ENCODE measurements around the gene MAN1C1.
"Not testable (repeated sequence)": the region's sequence is repeated elsewhere in the genome, so short reads cannot be mapped to it uniquely, and the experiment has no call there.

MAN1C1 gene

GRCh38 chr1:25636141-25636540 lies 19.6 kb downstream of the MAN1C1 start:
- DNase-seq = not testable (repeated sequence)

- no peak for DNase-seq
Measured at GRCh38 chr1:25640646-25641328, 24.2 kb downstream of the MAN1C1 start.

GRCh38 chr1:25641329-25641725 lies 24.7 kb downstream of the MAN1C1 start:
- DNase-seq = no peak

GRCh38 chr1:25641931-25642573 lies 25.5 kb downstream of the MAN1C1 start:
- peak; percentile 13 for DNase-seq

GRCh38 chr1:25642574-25643108 lies 26.1 kb downstream of the MAN1C1 start:
- no peak for DNase-seq

- DNase-seq = no peak
Measured at GRCh38 chr1:25643929-25644328, 27.3 kb downstream of the MAN1C1 start.

- no peak for DNase-seq
Measured at GRCh38 chr1:25644962-25645361, 28.4 kb downstream of the MAN1C1 start.

- no peak for DNase-seq
Measured at GRCh38 chr1:25645637-25646400, 29.2 kb downstream of the MAN1C1 start.

GRCh38 chr1:25647106-25647505 lies 30.5 kb downstream of the MAN1C1 start:
- DNase-seq = no peak

- DNase-seq = no peak
Measured at GRCh38 chr1:25647863-25648262, 31.3 kb downstream of the MAN1C1 start.

- DNase-seq = no peak
Measured at GRCh38 chr1:25648681-25649440, 32.3 kb downstream of the MAN1C1 start.

- no peak for DNase-seq
Measured at GRCh38 chr1:25649505-25650288, 33.1 kb downstream of the MAN1C1 start.

GRCh38 chr1:25650289-25650576 lies 33.6 kb downstream of the MAN1C1 start:
- DNase-seq = no peak

- no peak for DNase-seq
Measured at GRCh38 chr1:25651036-25651640, 34.5 kb downstream of the MAN1C1 start.

- no peak for DNase-seq
Measured at GRCh38 chr1:25651824-25652741, 35.5 kb downstream of the MAN1C1 start.

GRCh38 chr1:25653558-25653957 lies 37.0 kb downstream of the MAN1C1 start:
- no peak for DNase-seq

- DNase-seq = no peak
Measured at GRCh38 chr1:25654109-25654660, 37.6 kb downstream of the MAN1C1 start.

GRCh38 chr1:25657121-25657882 lies 40.7 kb downstream of the MAN1C1 start:
- no peak for DNase-seq

Measured in inflammatory macrophage (primary cell).